Measurements from ENCODE around the gene DIRAS1. TPM values are rescaled to one million over a fixed set of nuclear protein-coding genes. Genes with fewer than 3 reads are reported as not detected.
"Not testable (repeated sequence)": the region's sequence is repeated elsewhere in the genome, so short reads cannot be mapped to it uniquely, and the experiment has no call there.

Gene DIRAS1
- total and polyA plus RNA-seq, 2 of the 8 experiments (the other 6 are each of a cell fraction or from before 2014, with no cell fraction given), result 20.2 to 22.3 TPM

GRCh38 chr19:2668175-2668763 is 52.9 kb downstream of the DIRAS1 start (continued):
- no peak for TF ChIP-seq CTCF (IDR thresholded peaks at IDR 0.05; ENCODE audit: control extremely low read depth in 1 of 3, insufficient read depth in 1 of 3, low read depth in 1 of 3, low read length in 3 of 3)

GRCh38 chr19:2667349-2667748 is 53.8 kb downstream of the DIRAS1 start:
- ChIA-PET POLR2A (ENCODE audit: partially characterized antibody) (interaction anchor here (0.8 kb wide), 1 partner anchor 9 kb away, joined by 4 read pairs; no protein-coding TSS in a partner anchor), CTCF (ENCODE audit: partially characterized antibody) (interaction anchor here (1.5 kb wide), 1 partner anchor 19 kb away, joined by 4 read pairs; no protein-coding TSS in a partner anchor)

More at GRCh38 chr19:2667349-2667748, 53.8 kb downstream of the DIRAS1 start:
- H3K56ac ChIP-seq (replicated peaks; ENCODE audit: insufficient read length, low read depth, low read length); H4K20me1 ChIP-seq (replicated peaks in 1 of 2; ENCODE audit: control insufficient read depth in 1 of 2, insufficient read depth in 2 of 2, low read length in 2 of 2); H2BK20ac ChIP-seq (ENCODE audit: low read length); H3K23ac ChIP-seq (ENCODE audit: insufficient read length); H3K14ac ChIP-seq (ENCODE audit: insufficient read length); H2BK15ac ChIP-seq (ENCODE audit: low read length); H3K79me2 ChIP-seq (ENCODE audit: control insufficient read depth in 1 of 2, insufficient read depth in 2 of 2, low read length in 2 of 2); H3K4me2 ChIP-seq (ENCODE audit: insufficient read depth in 1 of 2, low read depth in 2 of 2, low read length in 2 of 2); H2AFZ ChIP-seq (ENCODE audit: low read length); H3K9ac ChIP-seq (replicated peaks in 1 of 4; ENCODE audit: extremely low read depth in 1 of 4, low read depth in 3 of 4, low read length in 3 of 4); FAIRE-seq; H3K4me3 ChIP-seq (ENCODE audit: extremely low read depth in 1 of 4, insufficient read depth in 2 of 4, low read depth in 3 of 4, low read length in 4 of 4); H4K8ac ChIP-seq (ENCODE audit: extremely low read depth, insufficient read depth, low read length); H3K27ac ChIP-seq (ENCODE audit: low read depth, low read length); H2BK120ac ChIP-seq (replicated peaks; ENCODE audit: low read depth, low read length); H2BK5ac ChIP-seq (ENCODE audit: low read depth, low read length); H3K23me2 ChIP-seq (ENCODE audit: low read depth, low read length); H3K18ac ChIP-seq (ENCODE audit: extremely low read depth, low read length); H3K4me1 ChIP-seq (replicated peaks in 1 of 4; ENCODE audit: control insufficient read depth in 3 of 4, insufficient read depth in 4 of 4, low read length in 3 of 4); H2BK12ac ChIP-seq (ENCODE audit: low read depth, low read length); H4K5ac ChIP-seq (ENCODE audit: insufficient read length, low read depth, low read length); H3K4ac ChIP-seq (replicated peaks; ENCODE audit: insufficient read length, low read depth, low read length); H3K27me3 ChIP-seq (replicated peaks in 1 of 4; ENCODE audit: control insufficient read depth in 3 of 4, extremely low read depth in 1 of 4, insufficient read depth in 3 of 4, low read length in 3 of 4); H3K79me1 ChIP-seq (ENCODE audit: low read depth, low read length); H3K36me3 ChIP-seq (ENCODE audit: control insufficient read depth in 2 of 4, insufficient read depth in 4 of 4, low read length in 3 of 4); H4K91ac ChIP-seq (replicated peaks; ENCODE audit: insufficient read length, low read length); DNase-seq (ENCODE audit: low read depth in 1 of 2, low spot score in 2 of 2); H3K9me3 ChIP-seq (ENCODE audit: insufficient read depth in 2 of 2, low read depth in 1 of 2, low read length in 1 of 2); H2AK5ac ChIP-seq (ENCODE audit: low read depth, low read length): not testable (repeated sequence)
- 91% methylated on average over 10 of the region's 10 CpGs; no CpG with 5 or more reads in 1 of the 2 experiments for WGBS, 2 experiments (ENCODE audit: extremely low coverage in 1 of 2, insufficient coverage in 1 of 2, insufficient read length in 1 of 2, insufficient replicate concordance in 2 of 2, low coverage in 1 of 2, low lambda C conversion rate in 2 of 2, missing lambda C conversion rate in 1 of 2)

Measured in H1 (cell line).